ENCODE results near the gene ZNF491.

ZNF491 gene

GRCh38 chr19:11806354-11807098 is 8.2 kb downstream of the ZNF491 start:
- Histone ChIP-seq H3K4me3 (ENCODE audit: low read depth in 1 of 2, low read length in 2 of 2) (no peak overlapping the region), H3K9me3 (ENCODE audit: insufficient read depth, low read length, severe bottlenecking) (peaks cover 21% of the 10 kb centered on the region), H3K9ac (ENCODE audit: low read depth, low read length) (no peak overlapping the region), H3K36me3 (ENCODE audit: insufficient read depth, low read length) (peaks cover 33% of the 10 kb centered on the region; the same call in 1 of the 2 replicates), H4K20me1 (ENCODE audit: insufficient read depth, low read length) (no peaks in the 10 kb centered on the region), H3K27ac (ENCODE audit: low read length) (no peak overlapping the region), H3K79me2 (ENCODE audit: insufficient read depth, low read length) (no peaks in the 10 kb centered on the region), H3K4me1 (ENCODE audit: insufficient read depth, low read length) (no peaks in the 10 kb centered on the region), H2AFZ (ENCODE audit: low read depth, low read length) (no peak overlapping the region), H3K4me2 (ENCODE audit: insufficient read depth, low read length) (no peak overlapping the region), H3K27me3 (ENCODE audit: insufficient read depth, low read length, poor library complexity) (no peaks in the 10 kb centered on the region)
- TF ChIP-seq, protein P1, sequence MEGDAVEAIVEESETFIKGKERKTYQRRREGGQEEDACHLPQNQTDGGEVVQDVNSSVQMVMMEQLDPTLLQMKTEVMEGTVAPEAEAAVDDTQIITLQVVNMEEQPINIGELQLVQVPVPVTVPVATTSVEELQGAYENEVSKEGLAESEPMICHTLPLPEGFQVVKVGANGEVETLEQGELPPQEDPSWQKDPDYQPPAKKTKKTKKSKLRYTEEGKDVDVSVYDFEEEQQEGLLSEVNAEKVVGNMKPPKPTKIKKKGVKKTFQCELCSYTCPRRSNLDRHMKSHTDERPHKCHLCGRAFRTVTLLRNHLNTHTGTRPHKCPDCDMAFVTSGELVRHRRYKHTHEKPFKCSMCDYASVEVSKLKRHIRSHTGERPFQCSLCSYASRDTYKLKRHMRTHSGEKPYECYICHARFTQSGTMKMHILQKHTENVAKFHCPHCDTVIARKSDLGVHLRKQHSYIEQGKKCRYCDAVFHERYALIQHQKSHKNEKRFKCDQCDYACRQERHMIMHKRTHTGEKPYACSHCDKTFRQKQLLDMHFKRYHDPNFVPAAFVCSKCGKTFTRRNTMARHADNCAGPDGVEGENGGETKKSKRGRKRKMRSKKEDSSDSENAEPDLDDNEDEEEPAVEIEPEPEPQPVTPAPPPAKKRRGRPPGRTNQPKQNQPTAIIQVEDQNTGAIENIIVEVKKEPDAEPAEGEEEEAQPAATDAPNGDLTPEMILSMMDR (IDR thresholded peaks at IDR 0.05; ENCODE audit: borderline replicate concordance, extremely low read depth, low read length, poor library complexity, severe bottlenecking), result no peak
- no peak for TF ChIP-seq EZH2 (IDR thresholded peaks at IDR 0.05; ENCODE audit: borderline replicate concordance, low read depth, low read length, severe bottlenecking)
- ATAC-seq (ENCODE audit: insufficient read depth, low read depth) (no peak), DNase-seq (no peak)

DNA sequence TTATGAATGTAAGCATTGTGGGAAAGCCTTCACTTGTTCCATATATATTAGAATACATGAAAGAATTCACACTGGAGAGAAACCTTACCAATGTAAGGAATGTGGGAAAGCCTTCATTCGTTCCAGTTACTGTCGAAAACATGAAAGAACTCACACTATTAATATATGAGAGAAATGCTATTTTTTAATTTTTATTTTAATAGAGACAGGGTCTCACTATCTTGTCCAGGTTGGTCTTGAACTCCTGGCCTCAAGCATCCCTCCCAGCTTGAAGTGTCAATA is 8.7 kb downstream of the ZNF491 start:
- Histone ChIP-seq H3K4me2 (ENCODE audit: insufficient read depth, low read length) (no peak overlapping the region), H3K79me2 (ENCODE audit: insufficient read depth, low read length) (no peaks in the 10 kb centered on the region), H3K36me3 (ENCODE audit: insufficient read depth, low read length) (peaks cover 33% of the 10 kb centered on the region; the same call in 1 of the 2 replicates), H3K27me3 (ENCODE audit: insufficient read depth, low read length, poor library complexity) (no peaks in the 10 kb centered on the region), H3K27ac (ENCODE audit: low read length) (no peak overlapping the region), H3K9ac (ENCODE audit: low read depth, low read length) (no peak overlapping the region), H3K4me1 (ENCODE audit: insufficient read depth, low read length) (no peaks in the 10 kb centered on the region), H2AFZ (ENCODE audit: low read depth, low read length) (no peak overlapping the region), H3K4me3 (ENCODE audit: low read depth in 1 of 2, low read length in 2 of 2) (no peak overlapping the region), H3K9me3 (ENCODE audit: insufficient read depth, low read length, severe bottlenecking) (peaks cover 21% of the 10 kb centered on the region), H4K20me1 (ENCODE audit: insufficient read depth, low read length) (no peaks in the 10 kb centered on the region)
- ATAC-seq (ENCODE audit: insufficient read depth, low read depth) (no peak), DNase-seq (no peak)
- TF ChIP-seq, protein P1 (IDR thresholded peaks at IDR 0.05; ENCODE audit: borderline replicate concordance, extremely low read depth, low read length, poor library complexity, severe bottlenecking), result no peak
- no peak for TF ChIP-seq EZH2 (IDR thresholded peaks at IDR 0.05; ENCODE audit: borderline replicate concordance, low read depth, low read length, severe bottlenecking)

- Histone ChIP-seq H3K27me3 (ENCODE audit: insufficient read depth, low read length, poor library complexity) (no peaks in the 10 kb centered on the region), H3K4me1 (ENCODE audit: insufficient read depth, low read length) (peaks cover 22% of the 10 kb centered on the region), H3K27ac (ENCODE audit: low read length) (peak overlapping the region; percentile 83), H2AFZ (ENCODE audit: low read depth, low read length) (peak overlapping the region; percentile 98), H4K20me1 (ENCODE audit: insufficient read depth, low read length) (no peaks in the 10 kb centered on the region), H3K9me3 (ENCODE audit: insufficient read depth, low read length, severe bottlenecking) (no peaks in the 10 kb centered on the region), H3K4me2 (ENCODE audit: insufficient read depth, low read length) (peak overlapping the region; percentile 76), H3K79me2 (ENCODE audit: insufficient read depth, low read length) (peaks cover 15% of the 10 kb centered on the region), H3K4me3 (ENCODE audit: low read depth in 1 of 2, low read length in 2 of 2) (peak overlapping the region; percentile 71 to 92; a peak in 3 of 4 replicates), H3K36me3 (ENCODE audit: insufficient read depth, low read length) (no peaks in the 10 kb centered on the region), H3K9ac (ENCODE audit: low read depth, low read length) (peak overlapping the region; percentile 76)
- DNase-seq (no peak), ATAC-seq (ENCODE audit: insufficient read depth, low read depth) (peak; percentile 56)
- TF ChIP-seq, protein P1 (IDR thresholded peaks at IDR 0.05; ENCODE audit: borderline replicate concordance, extremely low read depth, low read length, poor library complexity, severe bottlenecking), result peak; percentile 2
- no peak for TF ChIP-seq EZH2 (IDR thresholded peaks at IDR 0.05; ENCODE audit: borderline replicate concordance, low read depth, low read length, severe bottlenecking)
Observed at GRCh38 chr19:11813703-11814028, 15.3 kb downstream of the ZNF491 start.
